LoVo (cell line): ENCODE measurements around the gene ANP32E.
A peak's percentile ranks its signal among the peaks of the same experiment; 100 is the strongest.
"Not testable (repeated sequence)": the region's sequence is repeated elsewhere in the genome, so short reads cannot be mapped to it uniquely, and the experiment has no call there.

ENCODE experiments used
- DNase-seq: peaks from one replicate; pipeline ENCODE4 v3.0.0-alpha.2; 2016; ENCODE audit warnings: low spot score

Gene ANP32E

DNA sequence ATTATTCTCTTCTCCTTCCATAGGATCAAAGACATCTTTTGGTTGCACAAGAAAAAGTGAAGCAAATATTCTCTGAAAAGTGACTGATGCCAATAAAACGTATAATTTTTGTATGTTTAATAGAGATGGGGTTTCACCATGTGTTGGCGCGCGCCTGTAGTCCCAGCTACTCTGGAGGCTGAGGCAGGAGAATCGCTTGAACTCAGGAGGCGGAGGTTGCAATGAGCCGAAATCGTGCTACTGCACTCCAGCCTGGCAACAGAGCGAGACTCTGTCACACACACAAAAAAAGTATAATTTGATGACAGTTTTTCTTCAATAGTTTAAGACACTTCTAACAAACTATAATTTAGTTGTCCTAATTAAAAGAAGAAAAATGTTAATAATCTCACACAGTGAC, 23.8 kb downstream of the ANP32E start:
- no peak for DNase-seq

DNA sequence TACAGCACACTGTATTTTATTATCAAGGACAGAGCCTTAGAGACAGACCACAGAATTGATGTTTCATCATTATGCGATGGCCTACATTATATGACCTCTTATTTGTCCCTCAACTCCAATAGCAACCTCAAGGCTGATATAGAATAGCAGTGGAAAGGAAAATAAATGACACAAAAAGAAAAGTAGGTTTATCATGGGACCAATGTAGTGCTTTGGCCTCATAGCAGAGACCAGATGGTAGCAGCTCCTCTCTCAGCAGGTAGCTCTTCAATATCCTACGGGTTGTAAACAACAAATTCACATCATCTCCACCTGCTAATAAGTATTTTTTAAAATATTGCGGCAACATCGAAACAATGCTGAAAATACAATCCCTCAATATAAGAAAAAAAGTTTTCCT, 25.2 kb downstream of the ANP32E start:
- no peak for DNase-seq

DNA sequence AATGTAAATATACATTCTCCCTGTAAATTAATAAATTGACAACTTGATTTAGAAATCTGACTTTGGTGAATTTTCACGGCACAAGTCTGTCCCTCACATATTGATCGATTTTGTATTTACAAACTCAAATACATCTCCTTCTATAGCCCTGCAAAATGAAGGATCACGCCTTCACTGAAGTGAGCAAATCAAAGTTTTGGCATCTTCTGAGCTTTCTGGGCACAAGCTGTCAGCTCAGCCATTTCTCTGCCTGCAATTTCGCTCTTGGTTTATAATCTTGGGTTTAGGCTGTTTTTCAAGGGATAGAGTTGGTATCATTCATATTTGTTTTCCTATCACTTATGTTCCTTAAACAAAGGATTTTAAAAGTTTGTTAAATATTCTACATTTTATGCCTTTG, 25.8 kb downstream of the ANP32E start:
- no peak for DNase-seq

- not testable (repeated sequence) for DNase-seq
Measured at GRCh38 chr1:150208460-150208859, 27.5 kb downstream of the ANP32E start.

DNA sequence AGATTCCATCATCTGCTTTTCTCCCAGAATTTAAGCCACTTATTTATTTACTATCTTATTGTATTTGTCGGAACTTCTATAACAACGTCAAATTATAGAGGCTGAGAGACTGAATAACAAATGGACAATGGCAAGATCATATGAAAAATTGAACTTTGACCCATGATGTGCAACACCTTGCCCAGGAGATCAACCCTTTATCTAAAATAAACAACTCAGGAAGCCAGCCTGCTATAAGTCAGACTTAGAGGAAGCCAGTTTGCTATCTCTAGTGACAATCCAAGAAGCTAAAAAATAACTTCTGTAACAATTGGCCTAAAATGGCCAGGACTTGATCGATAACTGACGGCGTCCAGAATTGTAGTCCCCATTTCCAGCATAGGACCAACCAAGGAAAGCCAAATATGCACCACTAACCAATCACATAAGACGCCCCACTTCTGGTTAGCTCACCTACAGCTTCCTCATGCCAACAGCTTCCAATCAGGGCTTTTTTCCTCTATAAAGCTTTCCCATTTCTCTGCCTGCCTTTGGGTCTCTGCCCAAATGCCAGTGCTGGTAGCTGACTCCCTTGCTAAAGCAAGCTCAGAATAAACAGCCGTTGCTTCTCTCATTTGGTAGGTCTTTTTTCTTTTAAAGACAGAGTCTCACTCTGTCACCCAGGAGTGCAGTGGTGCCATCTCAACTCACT, 28.5 kb downstream of the ANP32E start:
- DNase-seq = peak; percentile 28

DNA sequence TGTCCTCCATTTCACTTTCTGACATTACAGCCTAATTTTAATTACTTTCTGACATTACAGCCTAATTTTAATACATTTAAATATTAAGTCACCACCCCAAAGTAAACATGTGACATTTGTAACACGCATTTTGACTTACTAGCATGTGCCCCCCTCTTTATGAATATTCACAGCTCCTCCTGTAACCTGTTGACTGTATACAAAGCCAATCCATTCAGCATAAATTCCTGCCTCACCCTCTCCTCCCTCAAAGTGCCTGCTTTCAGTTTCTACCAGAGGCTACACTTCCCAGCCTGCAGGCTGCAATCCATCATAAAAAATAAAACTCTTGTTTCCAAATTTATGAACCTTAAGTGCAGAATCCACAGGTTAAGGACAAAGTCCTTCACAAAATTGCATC, 39.5 kb downstream of the ANP32E start:
- no peak for DNase-seq

- DNase-seq = no peak
Measured at GRCh38 chr1:150194381-150195031, 41.4 kb downstream of the ANP32E start.

DNA sequence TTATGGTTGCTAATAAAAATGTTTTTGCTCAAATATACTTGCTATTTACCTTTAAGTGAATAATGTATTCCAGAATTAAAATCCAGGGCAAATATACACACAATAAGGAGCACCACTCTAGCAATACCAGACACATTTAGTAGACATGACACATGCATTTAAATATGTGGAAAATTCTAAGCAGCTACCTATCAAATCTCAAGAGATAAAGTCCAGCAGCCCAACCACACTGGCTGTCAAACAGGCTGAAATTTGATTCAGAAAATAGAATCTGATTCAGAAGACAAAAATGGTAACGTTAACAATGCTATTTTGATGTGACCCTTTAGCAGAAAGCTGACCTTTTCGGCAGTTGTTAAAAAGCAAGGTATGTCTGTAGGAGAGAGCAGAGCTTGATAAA, 43.9 kb downstream of the ANP32E start:
- DNase-seq = peak; percentile 22

DNA sequence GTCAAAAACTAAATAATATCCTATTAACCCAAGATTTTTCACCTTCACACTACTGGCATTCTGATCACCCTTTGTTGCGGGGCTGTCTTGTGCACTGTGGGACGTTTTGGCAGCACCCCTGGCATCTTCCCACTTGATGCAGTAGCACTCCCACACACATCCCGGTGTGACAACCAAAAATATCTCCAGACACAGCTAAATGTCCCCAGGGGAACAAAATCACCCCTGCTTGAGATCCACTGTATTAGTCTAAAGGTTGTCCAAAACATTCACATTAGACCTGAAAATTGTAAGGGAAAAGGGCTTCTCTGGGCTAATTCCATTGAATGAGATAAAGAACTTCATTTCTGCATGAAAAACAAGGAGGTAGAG, 48.4 kb downstream of the ANP32E start:
- DNase-seq = no peak

- DNase-seq = peak; percentile 60
Measured at GRCh38 chr1:150186789-150187559, 48.9 kb downstream of the ANP32E start.

- not testable (repeated sequence) for DNase-seq
Measured at GRCh38 chr1:150186438-150186788, 49.5 kb downstream of the ANP32E start.

- no peak for DNase-seq
Measured at GRCh38 chr1:150185481-150185880, 50.4 kb downstream of the ANP32E start.

DNA sequence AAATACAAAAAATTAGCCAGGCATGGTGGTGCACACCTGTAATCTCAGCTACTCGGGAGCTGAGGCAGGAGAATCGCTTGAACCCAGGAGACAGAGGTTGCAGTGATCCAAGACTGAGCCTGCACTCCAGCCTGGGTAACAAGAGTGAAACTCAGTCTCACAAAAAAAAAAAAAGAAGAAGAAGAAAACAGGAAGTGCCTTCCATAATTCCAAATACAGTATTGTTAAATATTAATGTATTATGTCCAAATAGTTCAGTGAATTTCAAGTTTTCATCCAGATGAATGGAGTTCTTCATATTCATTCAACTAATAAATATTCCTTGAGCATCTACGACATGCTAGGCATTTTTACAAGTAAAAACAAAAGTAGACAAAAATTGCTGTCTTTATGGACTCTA, 52.9 kb downstream of the ANP32E start:
- no peak for DNase-seq

- no peak for DNase-seq
Measured at GRCh38 chr1:150182247-150182646, 53.7 kb downstream of the ANP32E start.

DNA sequence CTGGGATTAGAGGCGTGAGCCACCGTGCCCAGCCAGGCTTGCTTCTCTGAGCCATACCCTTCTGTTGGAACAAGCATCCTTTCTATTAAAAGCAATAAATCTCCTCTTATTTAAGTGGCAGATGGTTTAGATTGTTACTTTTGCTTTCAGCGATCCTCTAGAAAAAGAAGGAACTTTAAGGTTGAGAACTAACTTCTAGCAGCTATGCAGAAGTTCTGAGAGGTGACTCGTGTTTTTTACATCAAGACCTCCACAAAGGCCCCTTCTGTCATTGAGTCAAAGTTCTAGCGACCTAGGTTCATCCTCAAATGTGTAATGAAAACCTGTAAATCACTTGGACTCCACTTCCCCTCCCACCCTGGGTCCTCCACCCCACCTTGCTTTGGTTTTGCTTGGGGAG, 55.4 kb downstream of the ANP32E start:
- no peak for DNase-seq

- no peak for DNase-seq
Measured at GRCh38 chr1:150179867-150180266, 56.0 kb downstream of the ANP32E start.

GRCh38 chr1:150178548-150178947, 57.4 kb downstream of the ANP32E start:
- DNase-seq = no peak

DNA sequence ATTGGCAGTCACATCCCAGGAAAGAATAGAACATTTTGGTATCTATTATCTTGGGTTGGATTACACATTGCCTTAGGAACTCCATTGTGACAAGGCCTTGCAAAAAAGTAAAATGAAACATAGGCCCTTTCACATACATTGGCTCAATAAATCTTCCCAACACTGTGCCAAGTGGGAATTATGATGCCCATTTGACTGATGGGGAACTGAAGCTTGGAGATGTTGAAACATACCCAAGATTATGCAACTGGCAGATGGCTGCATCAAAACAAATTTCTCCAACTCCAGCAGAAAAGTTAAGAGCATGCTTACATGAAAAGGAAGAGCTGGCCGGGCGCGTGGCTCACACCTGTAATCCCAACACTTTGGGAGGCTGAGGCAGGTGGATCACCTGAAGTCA, 59.3 kb downstream of the ANP32E start:
- DNase-seq = no peak

DNA sequence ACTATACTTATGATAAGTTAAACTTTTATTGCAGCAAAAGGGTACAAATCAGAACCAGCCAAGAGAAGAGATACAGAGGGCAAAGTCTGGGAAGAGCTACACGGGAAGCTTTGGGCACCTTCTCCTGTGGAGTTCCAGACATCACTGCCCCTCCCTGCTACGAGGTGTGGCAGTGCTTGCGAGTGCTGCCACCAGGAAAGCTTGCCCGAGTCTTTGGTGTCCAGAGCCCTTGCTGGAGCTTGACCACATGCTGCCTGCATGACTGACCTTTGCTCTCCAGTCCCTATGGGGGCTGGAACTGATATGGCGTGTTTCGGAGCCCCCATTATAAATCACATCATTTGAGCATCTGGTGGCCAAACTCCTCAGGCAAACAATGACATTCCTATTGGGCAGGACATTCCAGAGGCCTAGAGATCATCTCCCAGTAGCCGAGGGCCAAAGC, 62.7 kb downstream of the ANP32E start:
- DNase-seq = peak; percentile 33

- no peak for DNase-seq
Measured at GRCh38 chr1:150171801-150172200, 64.1 kb downstream of the ANP32E start.

- peak; percentile 63 for DNase-seq
Measured at GRCh38 chr1:150168960-150169601, 66.8 kb downstream of the ANP32E start.
